GM06990 (cell line): ENCODE data around the gene CERS4.
A peak's percentile ranks its signal among the peaks of the same experiment; 100 is the strongest.

Source experiments
- DNase-seq: peaks from one replicate; pipeline ENCODE4 v3.0.0-alpha.2; 2011; ENCODE audit not compliant: insufficient read length; ENCODE audit errors: extremely low read depth
- H3K27me3 ChIP-seq: replicated peaks from 2 replicates; pipeline ENCODE4 v1.6.0; 2011; ENCODE audit warnings: low read length; ENCODE audit not compliant: control insufficient read depth, insufficient read depth
- H3K36me3 ChIP-seq: 2 replicates; pipeline ENCODE4 v1.5.1; 2011; ENCODE audit warnings: low read length; ENCODE audit not compliant: control insufficient read depth, insufficient read depth
- H3K4me3 ChIP-seq: replicated peaks from 2 replicates; pipeline ENCODE4 v1.5.1; 2011; ENCODE audit warnings: low read depth, mild to moderate bottlenecking, control low read depth, low read length
- TF ChIP-seq, protein P1 (sequence below): IDR thresholded peaks from 2 replicates; pipeline ENCODE4 v1.5.1; 2011; ENCODE audit warnings: low read length, control low read depth, mild to moderate bottlenecking, inconsistent platforms; ENCODE audit not compliant: insufficient read depth, poor library complexity, severe bottlenecking

Gene CERS4

DNA sequence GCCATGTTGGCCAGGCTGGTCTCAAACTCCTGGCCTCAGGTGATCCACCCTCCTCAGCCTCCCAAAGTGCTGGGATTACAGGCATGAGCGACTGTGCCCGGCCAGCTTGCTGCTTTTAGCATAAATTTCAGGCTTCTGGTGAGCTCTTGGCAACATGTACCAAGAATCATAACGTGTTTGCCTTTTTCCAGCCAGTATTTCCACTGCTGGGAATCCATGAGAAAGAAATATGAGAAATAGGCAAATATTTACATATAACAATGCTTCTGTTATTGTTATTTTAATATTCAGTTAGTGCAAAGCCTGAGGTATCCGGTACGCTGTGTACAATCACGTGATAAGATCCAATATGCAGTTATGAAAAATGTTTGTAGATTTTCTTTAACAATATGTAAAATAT, 29.2 kb upstream of the CERS4 start:
- TF ChIP-seq, protein P1, sequence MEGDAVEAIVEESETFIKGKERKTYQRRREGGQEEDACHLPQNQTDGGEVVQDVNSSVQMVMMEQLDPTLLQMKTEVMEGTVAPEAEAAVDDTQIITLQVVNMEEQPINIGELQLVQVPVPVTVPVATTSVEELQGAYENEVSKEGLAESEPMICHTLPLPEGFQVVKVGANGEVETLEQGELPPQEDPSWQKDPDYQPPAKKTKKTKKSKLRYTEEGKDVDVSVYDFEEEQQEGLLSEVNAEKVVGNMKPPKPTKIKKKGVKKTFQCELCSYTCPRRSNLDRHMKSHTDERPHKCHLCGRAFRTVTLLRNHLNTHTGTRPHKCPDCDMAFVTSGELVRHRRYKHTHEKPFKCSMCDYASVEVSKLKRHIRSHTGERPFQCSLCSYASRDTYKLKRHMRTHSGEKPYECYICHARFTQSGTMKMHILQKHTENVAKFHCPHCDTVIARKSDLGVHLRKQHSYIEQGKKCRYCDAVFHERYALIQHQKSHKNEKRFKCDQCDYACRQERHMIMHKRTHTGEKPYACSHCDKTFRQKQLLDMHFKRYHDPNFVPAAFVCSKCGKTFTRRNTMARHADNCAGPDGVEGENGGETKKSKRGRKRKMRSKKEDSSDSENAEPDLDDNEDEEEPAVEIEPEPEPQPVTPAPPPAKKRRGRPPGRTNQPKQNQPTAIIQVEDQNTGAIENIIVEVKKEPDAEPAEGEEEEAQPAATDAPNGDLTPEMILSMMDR = no peak
- Histone ChIP-seq H3K36me3 (no peaks in the 10 kb centered on the region), H3K4me3 (no peak overlapping the region), H3K27me3 (no peaks in the 10 kb centered on the region)
- no peak for DNase-seq

GRCh38 chr19:8184274-8184673, 24.9 kb upstream of the CERS4 start:
- no peaks in the 10 kb centered on the region for H3K27me3 ChIP-seq

GRCh38 chr19:8185343-8186068, 23.7 kb upstream of the CERS4 start:
- no peaks in the 10 kb centered on the region for H3K36me3 ChIP-seq
- no peak for DNase-seq
- no peak overlapping the region for H3K4me3 ChIP-seq
- no peaks in the 10 kb centered on the region for H3K27me3 ChIP-seq
- TF ChIP-seq, protein P1 = no peak

More at GRCh38 chr19:8184274-8184673, 24.9 kb upstream of the CERS4 start:
- TF ChIP-seq, protein P1 = no peak
- H3K4me3 ChIP-seq = no peak overlapping the region
- H3K36me3 ChIP-seq = no peaks in the 10 kb centered on the region
- no peak for DNase-seq

- no peak for DNase-seq
- Histone ChIP-seq H3K36me3 (no peaks in the 10 kb centered on the region), H3K4me3 (no peak overlapping the region), H3K27me3 (no peaks in the 10 kb centered on the region)
- TF ChIP-seq, protein P1 = no peak
Measured at GRCh38 chr19:8192221-8192820, 16.8 kb upstream of the CERS4 start.

DNA sequence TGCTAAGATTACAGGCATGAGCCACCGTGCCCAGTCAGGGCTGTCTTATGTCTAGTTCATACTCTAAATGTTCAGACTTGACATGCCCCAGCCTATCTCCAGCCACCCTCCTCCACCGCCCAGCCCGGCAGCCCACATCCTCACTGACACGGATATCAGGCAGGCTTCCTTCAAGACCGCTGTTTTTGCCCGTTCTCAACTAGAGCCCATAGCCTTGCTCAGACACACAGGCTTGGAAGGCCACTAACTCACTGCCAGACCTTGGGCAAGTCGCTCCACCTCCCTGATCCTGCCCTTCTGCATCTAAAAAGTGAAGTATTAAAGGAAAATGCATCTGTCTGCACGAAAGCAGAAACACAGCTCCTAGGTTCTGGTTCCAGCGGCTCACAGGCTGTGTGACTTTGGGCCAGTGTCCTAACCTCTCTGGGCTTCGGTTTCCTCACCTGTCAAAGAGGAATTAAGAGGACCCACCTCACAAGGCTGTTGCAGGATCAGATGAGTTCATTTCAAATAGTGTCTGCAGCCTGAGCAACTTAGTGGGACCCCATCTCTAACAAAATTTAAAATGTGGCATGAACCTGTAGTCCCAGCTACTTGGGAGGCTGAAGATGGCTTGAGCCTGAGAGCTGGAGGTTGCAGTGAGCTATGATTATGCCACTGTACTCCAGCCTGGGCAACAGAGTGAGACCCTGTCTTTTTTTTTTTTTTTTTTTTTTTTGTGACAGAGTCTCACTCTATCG, 14.5 kb upstream of the CERS4 start:
- no peaks in the 10 kb centered on the region for H3K27me3 ChIP-seq
- TF ChIP-seq, protein P1 = no peak
- peak; percentile 79 for DNase-seq
- no peaks in the 10 kb centered on the region for H3K36me3 ChIP-seq
- peak overlapping the region; percentile 18 for H3K4me3 ChIP-seq
